Mesodermal cell (in vitro differentiated cells): ENCODE measurements around the gene SNRPB2. TPM values are rescaled to one million over a fixed set of nuclear protein-coding genes. Genes with fewer than 3 reads are reported as not detected.

Experiments used
- H3K27ac ChIP-seq: 2 replicates; pipeline ENCODE4 v1.7.0; 2013; ENCODE audit warnings: mild to moderate bottlenecking, low read depth, low read length, moderate library complexity; ENCODE audit not compliant: severe bottlenecking
- H3K36me3 ChIP-seq: 2 replicates; pipeline ENCODE4 v1.7.1; 2013; ENCODE audit warnings: mild to moderate bottlenecking, low read length, moderate library complexity; ENCODE audit not compliant: control insufficient read depth, insufficient read depth
- H3K4me1 ChIP-seq: one replicate; pipeline ENCODE4 v1.7.1; 2013; ENCODE audit warnings: mild to moderate bottlenecking, low read length; ENCODE audit not compliant: insufficient read depth, control insufficient read depth, poor library complexity, severe bottlenecking
- H3K4me3 ChIP-seq: 2 replicates; pipeline ENCODE4 v1.7.0; 2013; ENCODE audit warnings: low read length, control low read depth, mild to moderate bottlenecking; ENCODE audit not compliant: insufficient read depth, poor library complexity, severe bottlenecking; ENCODE audit errors: extremely low read depth
- H3K9me3 ChIP-seq: 2 replicates; pipeline ENCODE4 v1.7.1; 2013; ENCODE audit warnings: mild to moderate bottlenecking, low read length, moderate library complexity; ENCODE audit not compliant: control insufficient read depth
- WGBS, 2 experiments: methylation state at CpG; one replicate each; pipeline ENCODE4 v1.1.5; 2013; ENCODE audit warnings: missing lambda C conversion rate in 2 of 2; ENCODE audit not compliant: insufficient coverage in 2 of 2; 5-methylcytosine and 5-hydroxymethylcytosine counted together
- polyA plus RNA-seq, 2 experiments: library from polyadenylated mRNA; stranded (reverse); fragments of 50-300 nt; gene quantifications; one replicate each; pipeline ENCODE4 v1.2.3, GENCODE V29; 2013

Gene SNRPB2
- 92.2 TPM for polyA plus RNA-seq (2013, experiment 1 of 2)
- 101 TPM for polyA plus RNA-seq (2013, experiment 2 of 2)

DNA sequence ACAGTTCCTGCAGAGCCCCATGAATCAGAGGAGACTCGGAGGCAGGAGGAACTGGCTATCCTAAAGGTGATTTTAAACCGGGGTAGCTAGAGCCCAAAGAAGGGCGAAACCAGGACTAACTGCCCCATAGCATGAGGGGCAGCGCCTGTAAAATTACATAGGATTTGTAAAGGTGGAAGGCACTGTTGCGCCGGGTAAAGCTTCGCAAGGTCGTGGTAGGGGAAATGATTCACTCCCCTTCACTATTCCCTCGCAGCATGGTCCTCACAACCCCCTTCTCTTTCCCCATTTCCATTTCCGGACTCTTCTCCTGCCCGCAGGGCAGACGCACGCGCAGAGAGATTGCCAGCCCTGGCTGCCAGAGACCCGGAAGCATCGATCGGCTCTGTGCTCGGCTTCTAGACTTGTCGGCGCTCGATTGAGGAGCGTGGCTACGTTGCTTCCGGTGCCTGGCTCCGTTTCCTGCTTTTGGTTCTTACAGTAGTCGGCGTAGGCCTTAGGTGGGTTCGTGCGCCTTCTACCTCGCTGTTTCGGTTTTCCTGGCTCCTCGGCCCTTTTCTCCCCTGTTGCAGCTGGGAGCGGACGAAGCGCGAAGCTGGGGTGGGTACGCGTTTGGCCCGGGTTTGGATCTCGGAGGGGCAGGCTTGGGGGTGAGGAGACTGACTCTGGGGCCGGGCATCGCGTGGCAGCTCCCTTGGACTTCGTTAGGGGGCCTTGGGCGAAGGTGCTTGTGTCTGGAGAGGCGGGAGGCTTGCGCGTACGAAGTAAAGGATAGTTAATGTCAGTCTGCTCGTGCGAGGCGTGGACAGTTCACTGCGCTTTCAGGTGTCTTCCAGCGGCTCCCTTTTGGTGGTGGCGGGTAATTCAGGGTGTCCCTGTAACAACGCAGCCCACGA is at the start of gene SNRPB2:
Gene SNRPB2, plus strand, starts transcription at position 462 of the 896 bp plus-strand sequence. CDS start 1,677 bp downstream, outside the sequence.
- H3K4me3 ChIP-seq: peak within 1 kb of the TSS; percentile 78
- no peaks in the 10 kb centered on the region for H3K9me3 ChIP-seq
- peaks cover 22% of the 10 kb centered on the region for H3K36me3 ChIP-seq
- 4% methylated on average over 39 to 43 of the region's 57 CpGs for WGBS, 2 experiments
- H3K4me1 ChIP-seq: peaks cover 7% of the 10 kb centered on the region
- H3K27ac ChIP-seq: peak within 1 kb of the TSS; percentile 75

DNA sequence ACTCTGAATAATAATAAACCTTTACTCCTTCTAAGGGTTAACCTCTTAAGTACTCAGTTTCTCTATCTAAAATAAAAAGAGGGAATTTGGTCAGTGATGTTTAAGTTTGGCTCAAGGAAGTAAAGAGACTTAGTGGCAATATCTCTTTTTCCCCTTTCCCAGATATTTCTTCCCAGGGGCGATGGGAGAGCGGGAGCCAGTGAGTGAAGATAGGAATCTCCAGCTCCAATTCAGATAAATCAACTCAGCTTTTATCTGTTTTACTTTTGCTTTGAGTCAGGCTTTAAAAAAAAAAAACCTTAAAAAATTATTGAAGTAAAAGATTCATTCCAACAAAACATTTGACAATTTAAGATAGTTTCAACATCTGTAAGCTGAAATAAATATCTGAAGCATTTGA is 45.4 kb upstream of the SNRPB2 start:
- Histone ChIP-seq H3K4me3 (no peak overlapping the region), H3K36me3 (no peaks in the 10 kb centered on the region)
- WGBS, 2 experiments: no CpG with 5 or more reads among the region's 2 CpGs

DNA sequence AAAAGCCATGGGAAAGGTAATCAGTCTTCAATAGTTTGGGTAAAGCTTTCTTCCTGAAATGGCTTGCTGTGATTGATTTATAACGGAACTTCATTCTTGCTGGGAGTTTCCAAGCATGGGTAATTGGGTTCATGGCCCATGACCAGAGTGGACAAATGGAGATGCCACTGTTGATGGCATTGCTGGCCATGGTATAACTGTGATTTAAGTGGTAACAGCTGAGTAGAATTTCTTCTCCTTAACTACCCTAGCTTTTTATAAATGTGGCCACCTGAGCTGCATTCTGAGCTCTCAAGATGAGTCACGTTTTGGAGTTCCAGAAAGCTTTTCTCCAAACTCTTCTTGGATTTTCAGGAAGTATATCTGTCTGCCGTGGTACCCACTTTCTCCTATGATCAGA is 39.9 kb upstream of the SNRPB2 start:
- Histone ChIP-seq H3K4me3 (no peak overlapping the region), H3K9me3 (no peaks in the 10 kb centered on the region), H3K36me3 (no peaks in the 10 kb centered on the region), H3K4me1 (no peaks in the 10 kb centered on the region), H3K27ac (no peak overlapping the region)
- 66 to 88% methylated on average over 3 of the region's 3 CpGs for WGBS, 2 experiments

More for the DNA sequence above, 45.4 kb upstream of the SNRPB2 start:
- Histone ChIP-seq H3K4me1 (no peaks in the 10 kb centered on the region), H3K9me3 (no peaks in the 10 kb centered on the region), H3K27ac (no peak overlapping the region)

DNA sequence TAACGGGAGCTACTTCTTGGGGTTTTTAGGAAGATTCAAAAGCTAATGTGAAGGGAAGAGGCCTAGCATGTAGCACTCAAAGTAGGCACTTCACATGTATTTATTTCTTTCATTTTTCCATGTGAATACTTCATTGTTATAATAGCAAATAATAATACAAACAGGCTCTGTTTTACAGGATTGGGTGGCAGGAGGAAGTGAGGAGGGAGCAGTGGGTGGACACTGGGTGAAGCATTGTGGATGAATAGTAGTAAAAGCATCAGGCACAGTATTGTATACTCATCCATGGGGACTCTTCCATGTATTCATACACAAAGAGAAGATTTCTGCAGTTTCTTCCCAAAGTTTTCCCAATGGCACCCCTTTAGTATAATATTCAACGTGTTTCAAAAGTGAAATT is 38.4 kb upstream of the SNRPB2 start:
- H3K4me1 ChIP-seq: no peaks in the 10 kb centered on the region
- no peak overlapping the region for H3K4me3 ChIP-seq
- WGBS, 2 experiments: 100% methylated on average over 1 of the region's 2 CpGs; no CpG with 5 or more reads in 1 of the 2 experiments
- no peaks in the 10 kb centered on the region for H3K9me3 ChIP-seq
- no peak overlapping the region for H3K27ac ChIP-seq
- no peaks in the 10 kb centered on the region for H3K36me3 ChIP-seq

DNA sequence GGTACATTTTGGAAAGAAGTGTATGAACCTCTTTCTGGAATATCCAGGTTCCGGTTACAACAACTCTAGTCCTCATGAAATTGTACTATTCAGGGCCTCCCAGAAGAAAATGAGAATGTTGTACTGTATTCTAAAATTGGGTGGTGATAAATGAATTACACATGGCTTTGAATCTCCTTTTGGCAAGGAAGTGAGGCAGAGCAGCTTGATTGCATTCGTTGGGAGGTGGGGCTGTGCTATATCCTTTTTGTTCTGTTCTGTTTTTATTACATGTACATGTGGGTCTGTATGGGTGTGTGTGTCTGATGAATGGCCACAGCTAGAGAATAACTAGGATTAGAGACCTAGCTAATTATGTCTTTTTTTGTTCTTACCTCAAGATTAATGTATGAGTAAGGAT is 37.8 kb upstream of the SNRPB2 start:
- H3K36me3 ChIP-seq: no peaks in the 10 kb centered on the region
- H3K27ac ChIP-seq: no peak overlapping the region
- no peak overlapping the region for H3K4me3 ChIP-seq
- 100% methylated on average over 1 of the region's 2 CpGs for WGBS, 2 experiments
- H3K9me3 ChIP-seq: no peaks in the 10 kb centered on the region
- H3K4me1 ChIP-seq: no peaks in the 10 kb centered on the region

DNA sequence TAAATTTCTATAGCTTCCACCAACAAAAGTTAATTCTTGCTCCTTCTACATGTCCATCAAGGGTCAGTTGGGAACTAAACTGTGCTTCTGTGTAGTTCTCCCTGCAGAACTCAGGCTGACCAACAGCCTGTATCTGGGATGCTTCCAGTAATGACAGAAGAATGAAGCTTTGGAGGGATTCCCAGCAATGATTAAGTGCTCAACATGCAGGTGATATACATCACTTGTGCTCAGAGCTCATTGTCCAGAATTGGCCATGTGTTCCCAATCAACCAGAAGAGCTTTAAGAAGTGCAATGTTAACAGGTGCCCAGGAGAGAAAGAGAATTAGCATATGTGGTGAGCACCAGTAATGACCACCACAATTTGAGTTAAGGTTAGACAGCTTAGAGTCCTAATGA is 37.4 kb upstream of the SNRPB2 start:
- H3K27ac ChIP-seq: no peak overlapping the region
- no peaks in the 10 kb centered on the region for H3K36me3 ChIP-seq
- H3K4me1 ChIP-seq: no peaks in the 10 kb centered on the region
- H3K4me3 ChIP-seq: no peak overlapping the region
- no peaks in the 10 kb centered on the region for H3K9me3 ChIP-seq

DNA sequence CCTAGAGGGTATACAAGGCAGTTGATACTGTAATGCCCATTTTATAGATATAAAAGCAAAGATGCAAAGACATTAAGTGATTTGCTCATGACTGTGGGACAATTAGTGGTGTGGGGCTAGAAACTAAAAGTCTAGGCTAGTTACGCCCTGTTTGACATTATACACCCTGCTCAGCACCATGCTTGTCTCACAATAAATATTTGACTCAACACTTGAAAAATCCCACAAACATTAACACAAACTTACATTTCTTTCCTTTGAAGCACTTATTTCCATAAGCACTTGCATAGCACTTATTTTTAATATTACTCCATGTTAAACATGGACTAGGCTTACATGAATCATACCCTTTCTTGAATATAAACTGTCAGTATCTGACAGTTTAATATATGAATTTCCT is 36.5 kb upstream of the SNRPB2 start:
- no peaks in the 10 kb centered on the region for H3K4me1 ChIP-seq
- H3K27ac ChIP-seq: no peak overlapping the region
- no peaks in the 10 kb centered on the region for H3K9me3 ChIP-seq
- H3K36me3 ChIP-seq: no peaks in the 10 kb centered on the region
- no peak overlapping the region for H3K4me3 ChIP-seq
- WGBS, 2 experiments: 50 to 83% methylated on average over 1 of the region's 1 CpG

DNA sequence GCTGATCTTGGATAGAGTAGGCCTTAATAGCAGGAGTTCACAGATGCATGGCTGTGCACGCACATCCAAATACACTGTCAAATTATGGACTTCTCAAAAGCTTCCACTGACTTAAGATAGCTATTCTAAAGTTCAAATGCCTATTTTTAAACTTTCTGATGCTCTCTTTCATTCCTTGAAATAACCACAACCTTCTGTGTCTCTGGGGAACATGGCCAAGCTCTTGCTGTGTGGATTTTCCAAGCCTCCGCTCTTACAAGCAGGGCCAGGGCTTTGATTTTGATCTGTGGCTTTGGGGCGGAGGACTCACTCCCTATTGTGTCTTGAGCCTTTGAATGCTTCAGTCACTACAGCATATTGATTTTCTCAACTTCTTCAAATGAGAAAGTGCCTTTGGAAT is 35.7 kb upstream of the SNRPB2 start:
- Histone ChIP-seq H3K36me3 (no peaks in the 10 kb centered on the region), H3K4me1 (no peaks in the 10 kb centered on the region), H3K9me3 (no peaks in the 10 kb centered on the region), H3K27ac (no peak overlapping the region), H3K4me3 (no peak overlapping the region)
- WGBS, 2 experiments: 90 to 100% methylated on average over 2 of the region's 3 CpGs

DNA sequence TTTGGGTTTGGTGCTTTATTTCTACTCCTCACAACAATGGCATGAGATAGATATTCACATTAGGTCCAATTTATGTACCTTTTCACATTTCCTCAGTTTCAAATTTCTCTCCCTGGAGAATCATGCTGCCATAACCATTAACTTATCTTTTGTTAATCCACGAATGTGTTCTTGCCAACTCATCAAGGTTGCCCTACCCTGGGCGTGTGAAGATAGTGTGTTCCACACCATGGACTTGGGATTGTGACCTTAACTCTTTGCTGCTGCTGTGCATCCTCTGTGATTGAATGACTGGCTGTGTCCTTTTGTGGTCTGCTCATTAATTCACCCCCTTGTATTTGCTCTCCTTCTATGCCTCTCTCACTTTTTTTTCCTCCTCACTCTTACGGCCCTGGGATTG is 34.2 kb upstream of the SNRPB2 start:
- WGBS, 2 experiments: 76 to 92% methylated on average over 2 of the region's 3 CpGs
- Histone ChIP-seq H3K4me1 (no peaks in the 10 kb centered on the region), H3K9me3 (no peaks in the 10 kb centered on the region), H3K27ac (no peak overlapping the region), H3K4me3 (no peak overlapping the region), H3K36me3 (no peaks in the 10 kb centered on the region)

DNA sequence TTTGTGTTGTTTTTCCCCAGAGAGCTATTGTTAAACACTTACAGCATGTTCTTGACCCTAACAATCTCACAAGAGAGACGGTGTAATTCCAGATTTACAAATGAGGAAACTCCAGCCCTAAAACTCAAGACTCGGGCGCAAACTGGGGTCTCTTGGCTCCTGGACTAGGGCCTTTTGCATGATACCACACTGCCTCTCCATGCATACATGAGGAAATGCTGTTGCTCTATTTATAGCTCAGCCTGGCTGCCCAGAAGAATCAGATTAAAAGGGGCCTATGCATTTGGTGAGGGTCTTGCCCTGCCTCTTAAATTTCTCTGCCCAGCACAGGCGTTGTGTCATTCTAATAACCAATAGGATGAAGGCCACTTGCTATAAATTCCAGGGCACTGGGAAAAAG is 30.5 kb upstream of the SNRPB2 start:
- Histone ChIP-seq H3K27ac (no peak overlapping the region), H3K9me3 (no peaks in the 10 kb centered on the region), H3K4me3 (no peak overlapping the region), H3K36me3 (no peaks in the 10 kb centered on the region), H3K4me1 (no peaks in the 10 kb centered on the region)
- WGBS, 2 experiments: 96 to 97% methylated on average over 3 to 4 of the region's 4 CpGs

DNA sequence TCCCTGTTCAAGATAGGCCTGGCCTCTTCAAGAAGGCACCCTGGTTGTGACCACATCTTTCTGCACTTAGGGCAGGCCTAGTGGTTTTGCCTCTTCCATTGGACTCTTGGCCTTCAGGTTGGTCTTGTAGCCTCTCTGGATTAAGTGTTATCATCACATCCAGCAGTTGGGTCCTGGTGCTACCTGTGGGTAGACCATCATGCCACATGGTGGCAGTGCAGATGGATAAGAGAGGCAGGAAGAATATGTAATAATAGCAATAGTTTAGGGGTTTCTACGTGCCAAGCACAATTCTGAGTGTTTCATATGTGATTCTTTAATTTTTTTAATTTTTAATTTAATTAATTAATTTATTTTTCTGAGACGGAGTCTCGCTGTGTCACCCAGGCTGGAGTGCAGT is 28.5 kb upstream of the SNRPB2 start:
- no peak overlapping the region for H3K27ac ChIP-seq
- H3K4me3 ChIP-seq: no peak overlapping the region
- no peaks in the 10 kb centered on the region for H3K36me3 ChIP-seq
- H3K4me1 ChIP-seq: no peaks in the 10 kb centered on the region
- WGBS, 2 experiments: no CpG with 5 or more reads among the region's 3 CpGs
- H3K9me3 ChIP-seq: peaks cover 5% of the 10 kb centered on the region
